ENCODE results near the gene PTX4. TPM values are rescaled to one million over a fixed set of nuclear protein-coding genes. Genes with fewer than 3 reads are reported as not detected.
"Not testable (repeated sequence)": the region's sequence is repeated elsewhere in the genome, so short reads cannot be mapped to it uniquely, and the experiment has no call there.

PTX4 gene
- total RNA-seq, 1 experiment from 2014 or later = not detected

GRCh38 chr16:1444730-1445517, 43.8 kb downstream of the PTX4 start:
- no peak for DNase-seq (ENCODE audit: low read depth)

DNA sequence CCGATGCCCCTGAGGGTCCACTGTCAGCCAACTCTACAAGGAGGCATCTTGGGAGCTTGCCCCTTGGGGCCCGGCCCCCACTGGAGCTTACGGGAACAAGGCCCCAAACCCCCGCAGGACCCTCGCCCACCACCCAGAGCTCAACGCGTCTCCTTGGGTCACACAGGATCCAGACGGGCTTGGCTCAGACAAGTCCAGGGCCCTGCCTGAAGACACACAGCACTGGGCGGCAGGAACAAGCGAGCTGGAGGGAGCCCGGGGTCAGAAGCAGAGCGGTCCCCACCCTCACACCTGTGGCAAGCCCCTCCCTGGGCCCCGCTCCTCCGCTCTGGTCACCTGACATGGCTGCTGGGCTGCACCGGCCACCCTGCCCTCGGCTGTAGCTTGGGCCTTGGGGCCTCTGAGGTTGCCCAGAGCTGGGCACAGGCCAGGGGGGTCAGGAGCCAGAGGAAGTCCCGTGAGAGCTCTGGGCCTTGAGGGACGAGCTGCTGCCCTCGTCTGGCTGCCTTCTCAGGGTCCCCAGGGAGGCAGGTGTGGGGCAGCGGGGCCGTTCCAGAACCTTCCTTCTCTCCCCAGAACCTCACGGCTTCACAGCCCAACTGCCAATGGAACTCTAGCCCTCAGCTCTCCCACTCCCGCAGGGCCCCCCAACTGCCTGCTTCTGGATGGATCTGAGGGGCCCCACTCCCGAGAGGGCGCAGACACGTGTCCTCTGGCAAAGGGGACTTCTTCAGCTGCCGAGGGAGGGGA, 44.6 kb downstream of the PTX4 start, which contains the start of gene CCDC154:
CCDC154 (minus strand) TSS at position 577 of the 750 bp plus-strand sequence; CDS start at position 343, 234 bp downstream.
- no peak for DNase-seq (ENCODE audit: low read depth)

DNA sequence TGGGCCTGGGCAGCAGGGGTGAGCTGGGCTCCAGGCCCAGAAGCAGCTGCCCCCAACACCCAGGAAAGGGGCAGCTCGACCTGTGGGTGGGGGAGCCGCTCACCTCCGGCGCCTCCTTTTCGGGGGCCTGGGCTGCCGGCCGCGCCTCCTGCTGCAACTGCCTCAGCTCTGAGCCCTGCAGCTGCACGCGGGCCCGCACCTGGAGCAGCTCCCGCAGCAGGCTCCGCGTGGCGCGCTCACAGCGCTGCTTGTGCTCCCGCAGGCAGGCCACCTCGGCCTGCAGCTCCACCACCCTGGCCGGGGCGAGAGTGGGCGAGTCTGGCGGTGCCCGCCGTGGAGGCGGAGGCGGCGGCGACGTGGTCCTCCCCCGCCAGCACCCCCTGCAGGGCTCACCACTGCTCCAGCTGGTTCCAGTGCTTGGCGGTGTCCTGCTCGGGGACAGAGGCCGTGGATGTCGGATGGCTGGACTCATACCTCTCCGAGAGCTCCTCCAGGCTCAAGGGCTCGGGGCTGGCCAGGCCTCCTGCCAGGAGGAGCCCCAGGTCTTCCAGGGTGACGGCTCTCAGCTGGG, 45.3 kb downstream of the PTX4 start:
- no peak for DNase-seq (ENCODE audit: low read depth)

DNA sequence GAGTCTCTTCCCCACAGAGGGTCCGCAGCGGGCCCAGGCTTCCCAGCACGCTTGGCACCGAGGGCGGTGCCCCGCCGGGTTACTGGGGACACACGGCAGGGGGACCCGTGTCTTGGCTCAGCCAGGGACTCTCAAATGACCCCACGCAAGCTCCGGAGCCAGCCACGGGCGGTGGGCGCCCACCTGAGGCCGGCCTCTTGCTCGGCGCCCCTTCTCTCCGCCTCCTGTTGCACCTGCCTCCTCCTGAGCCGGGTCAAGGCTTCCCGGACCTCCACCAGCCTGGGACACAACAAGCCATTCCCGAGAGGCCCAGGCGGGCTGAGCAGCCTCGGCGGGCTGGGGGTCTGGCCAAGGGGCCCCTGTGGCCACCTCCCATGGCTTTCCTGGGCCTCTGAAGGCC, 46.0 kb downstream of the PTX4 start:
- DNase-seq (ENCODE audit: low read depth) = no peak

GRCh38 chr16:1441391-1441829, 47.3 kb downstream of the PTX4 start:
- DNase-seq (ENCODE audit: low read depth) = no peak

GRCh38 chr16:1439699-1440074, 49.1 kb downstream of the PTX4 start:
- not testable (repeated sequence) for DNase-seq (ENCODE audit: low read depth)

- no peak for DNase-seq (ENCODE audit: low read depth)
Measured at GRCh38 chr16:1439058-1439698, 49.6 kb downstream of the PTX4 start.

GRCh38 chr16:1438229-1439057, 50.3 kb downstream of the PTX4 start:
- DNase-seq (ENCODE audit: low read depth) = no peak

- DNase-seq (ENCODE audit: low read depth) = no peak
Measured at GRCh38 chr16:1437606-1438005, 51.1 kb downstream of the PTX4 start.

- no peak for DNase-seq (ENCODE audit: low read depth)
Measured at GRCh38 chr16:1436731-1437355, 51.9 kb downstream of the PTX4 start.

- no peak for DNase-seq (ENCODE audit: low read depth)
Measured at GRCh38 chr16:1435921-1436697, 52.6 kb downstream of the PTX4 start.

Other genes starting within 250 kb of the PTX4 start
- gene TPSAB1, start 248.2 kb downstream of the PTX4 start, total RNA-seq (2014; rRNA removed; shearing (Covaris generic)) = not detected in 2 replicates
- gene TPSD1, start 232.9 kb downstream of the PTX4 start, total RNA-seq (2014; rRNA removed; shearing (Covaris generic)) = not detected in 2 replicates
- 73.1 and 121 TPM in 2 replicates for gene UBE2I, start 179.3 kb downstream of the PTX4 start, total RNA-seq (2014; rRNA removed; shearing (Covaris generic))
- gene BAIAP3, start 155.3 kb downstream of the PTX4 start, total RNA-seq (2014; rRNA removed; shearing (Covaris generic)) = 0.13 and 0.50 TPM in 2 replicates
- 103 and 109 TPM in 2 replicates for gene TSR3, start 137.1 kb downstream of the PTX4 start, total RNA-seq (2014; rRNA removed; shearing (Covaris generic))
- gene GNPTG, start 137.0 kb downstream of the PTX4 start, total RNA-seq (2014; rRNA removed; shearing (Covaris generic)) = 38.2 and 38.9 TPM in 2 replicates
- 17.0 and 21.8 TPM in 2 replicates for gene UNKL, start 74.2 kb downstream of the PTX4 start, total RNA-seq (2014; rRNA removed; shearing (Covaris generic))
- gene UQCC4, start 68.2 kb downstream of the PTX4 start, total RNA-seq (2014; rRNA removed; shearing (Covaris generic)) = 42.0 and 62.9 TPM in 2 replicates
- gene PERCC1, start 57.9 kb downstream of the PTX4 start, total RNA-seq (2014; rRNA removed; shearing (Covaris generic)) = not detected in 2 replicates
- 0.03 and 0.26 TPM in 2 replicates for gene CCDC154, start 44.4 kb downstream of the PTX4 start, total RNA-seq (2014; rRNA removed; shearing (Covaris generic))
- gene CLCN7, start 13.9 kb downstream of the PTX4 start, total RNA-seq (2014; rRNA removed; shearing (Covaris generic)) = 57.5 and 67.0 TPM in 2 replicates
- gene TELO2, start 4.4 kb upstream of the PTX4 start, total RNA-seq (2014; rRNA removed; shearing (Covaris generic)) = 27.1 and 35.6 TPM in 2 replicates
- 35.7 and 37.2 TPM in 2 replicates for gene TMEM204, start 44.7 kb upstream of the PTX4 start, total RNA-seq (2014; rRNA removed; shearing (Covaris generic))
- 3.3 and 5.0 TPM in 2 replicates for gene IFT140, start 123.1 kb upstream of the PTX4 start, total RNA-seq (2014; rRNA removed; shearing (Covaris generic))
- gene CRAMP1, start 123.4 kb upstream of the PTX4 start, total RNA-seq (2014; rRNA removed; shearing (Covaris generic)) = 5.7 and 7.0 TPM in 2 replicates
- gene JPT2, start 189.3 kb upstream of the PTX4 start, total RNA-seq (2014; rRNA removed; shearing (Covaris generic)) = 87.1 and 111 TPM in 2 replicates
- 24.4 and 27.4 TPM in 2 replicates for gene MAPK8IP3, start 217.3 kb upstream of the PTX4 start, total RNA-seq (2014; rRNA removed; shearing (Covaris generic))